H1 (cell line): ENCODE results near the gene PRKCA. TPM values are rescaled to one million over a fixed set of nuclear protein-coding genes. Genes with fewer than 3 reads are reported as not detected.

Experiments
- CTCF ChIA-PET: fragments of 300-600 bp; sonication (Branson Sonifier 250); formaldehyde crosslinking; loops from one replicate; lab custom pipeline; 2021; ENCODE audit not compliant: partially characterized antibody; lab: Charles Lee
- POLR2A ChIA-PET: fragments of 300-600 bp; sonication (Branson Sonifier 250); formaldehyde crosslinking; loops from one replicate; lab custom pipeline; 2021; ENCODE audit warnings: inconsistent platforms; ENCODE audit not compliant: partially characterized antibody; lab: Charles Lee
- DNase-seq, 2 experiments: peaks; one replicate each; pipeline versions ENCODE4 v3.0.0 to v3.0.0-alpha.2; 2010 to 2022; ENCODE audit warnings: low spot score in 2 of 2, low read depth in 1 of 2, mixed read lengths in 1 of 2
- FAIRE-seq: peaks from 2 replicates; lab custom pipeline; 2011; peaks lifted over from hg19 to GRCh38; lab: Jason Lieb, UNC
- H2AFZ ChIP-seq: 2 replicates; pipeline ENCODE4 v1.8.1; 2012; ENCODE audit warnings: low read length, inconsistent platforms
- H2AK5ac ChIP-seq: 2 replicates; pipeline ENCODE4 v1.6.1; 2013; ENCODE audit warnings: low read depth, low read length
- H2BK120ac ChIP-seq: replicated peaks from 2 replicates; pipeline ENCODE3; 2013; ENCODE audit warnings: low read depth, low read length, inconsistent platforms
- H2BK12ac ChIP-seq: 2 replicates; pipeline ENCODE4 v1.6.1; 2013; ENCODE audit warnings: low read depth, low read length
- H2BK15ac ChIP-seq: 2 replicates; pipeline ENCODE4 v1.6.1; 2013; ENCODE audit warnings: low read length
- H2BK20ac ChIP-seq: 2 replicates; pipeline ENCODE4 v1.6.1; 2013; ENCODE audit warnings: low read length
- H2BK5ac ChIP-seq: 2 replicates; pipeline ENCODE4 v1.6.1; 2013; ENCODE audit warnings: low read depth, low read length
- H3K14ac ChIP-seq: 2 replicates; pipeline ENCODE4 v1.6.1; 2013; ENCODE audit warnings: inconsistent platforms; ENCODE audit not compliant: insufficient read length
- H3K18ac ChIP-seq: 2 replicates; pipeline ENCODE4 v1.6.1; 2013; ENCODE audit warnings: low read length; ENCODE audit errors: extremely low read depth
- H3K23ac ChIP-seq: 2 replicates; pipeline ENCODE4 v1.6.1; 2013; ENCODE audit warnings: inconsistent platforms; ENCODE audit not compliant: insufficient read length
- H3K23me2 ChIP-seq: 2 replicates; pipeline ENCODE4 v1.6.1; 2013; ENCODE audit warnings: low read depth, low read length
- H3K27ac ChIP-seq: 2 replicates; pipeline ENCODE4 v1.6.1; 2011; ENCODE audit warnings: low read depth, low read length, inconsistent platforms
- H3K27me3 ChIP-seq, 4 experiments: replicated peaks in 1 of 4; 1 replicate in 1 of 4; 2 replicates in 3 of 4; pipeline versions ENCODE4 v1.6.1 to v1.8.1; 2011 to 2013; ENCODE audit warnings: low read length in 3 of 4, mild to moderate bottlenecking in 3 of 4, inconsistent platforms in 2 of 4, mixed read lengths in 2 of 4, moderate library complexity in 1 of 4; ENCODE audit not compliant: control insufficient read depth in 3 of 4, insufficient read depth in 3 of 4; ENCODE audit errors: extremely low read depth in 1 of 4
- H3K36me3 ChIP-seq, 4 experiments: 2 replicates each; pipeline versions ENCODE4 v1.6.1 to v1.8.1; 2011 to 2013; ENCODE audit warnings: mild to moderate bottlenecking in 4 of 4, low read length in 3 of 4, moderate library complexity in 2 of 4, control low read depth in 1 of 4, inconsistent platforms in 1 of 4; ENCODE audit not compliant: insufficient read depth in 4 of 4, control insufficient read depth in 2 of 4
- H3K4ac ChIP-seq: replicated peaks from 2 replicates; pipeline ENCODE3; 2013; ENCODE audit warnings: low read length, low read depth, mixed read lengths, inconsistent platforms; ENCODE audit not compliant: insufficient read length
- H3K4me1 ChIP-seq, 4 experiments: replicated peaks in 1 of 4; 1 replicate in 1 of 4; 2 replicates in 3 of 4; pipeline versions ENCODE4 v1.6.1 to v1.8.1; 2011 to 2013; ENCODE audit warnings: low read length in 3 of 4, inconsistent platforms in 2 of 4, mixed read lengths in 1 of 4; ENCODE audit not compliant: insufficient read depth in 4 of 4, control insufficient read depth in 3 of 4
- H3K4me2 ChIP-seq, 2 experiments: 2 replicates each; pipeline versions ENCODE4 v1.6.1 to v1.8.1; 2011 to 2013; ENCODE audit warnings: low read depth in 2 of 2, low read length in 2 of 2, control low read depth in 1 of 2, inconsistent platforms in 1 of 2, mild to moderate bottlenecking in 1 of 2; ENCODE audit not compliant: insufficient read depth in 1 of 2
- H3K4me3 ChIP-seq, 4 experiments: fragments of 200-600, 300-600 bp in 1 of 4; sonication (generic), shearing (Covaris generic), sonication (Bioruptor Twin) in 1 of 4; 2 replicates each; pipeline versions ENCODE4 v1.5.1 to v1.8.1; 2011 to 2016; ENCODE audit warnings: low read length in 4 of 4, low read depth in 3 of 4, control low read depth in 2 of 4, inconsistent platforms in 2 of 4, mild to moderate bottlenecking in 2 of 4, mixed read lengths in 1 of 4, moderate library complexity in 1 of 4; ENCODE audit not compliant: insufficient read depth in 2 of 4; ENCODE audit errors: extremely low read depth in 1 of 4
- H3K56ac ChIP-seq: replicated peaks from 2 replicates; pipeline ENCODE3; 2013; ENCODE audit warnings: low read depth, mild to moderate bottlenecking, mixed read lengths, low read length, inconsistent platforms; ENCODE audit not compliant: insufficient read length
- H3K79me1 ChIP-seq: 2 replicates; pipeline ENCODE4 v1.6.1; 2013; ENCODE audit warnings: low read depth, low read length, control low read depth
- H3K79me2 ChIP-seq, 2 experiments: 2 replicates each; pipeline versions ENCODE4 v1.6.1 to v1.8.1; 2012 to 2013; ENCODE audit warnings: low read length in 2 of 2, mild to moderate bottlenecking in 2 of 2, inconsistent platforms in 1 of 2; ENCODE audit not compliant: insufficient read depth in 2 of 2, control insufficient read depth in 1 of 2
- H3K9ac ChIP-seq, 4 experiments: replicated peaks in 1 of 4; 1 replicate in 1 of 4; 2 replicates in 3 of 4; pipeline versions ENCODE4 v1.6.1 to v1.8.1; 2011 to 2013; ENCODE audit warnings: low read depth in 3 of 4, low read length in 3 of 4, control low read depth in 2 of 4, mild to moderate bottlenecking in 2 of 4, moderate library complexity in 2 of 4, inconsistent platforms in 1 of 4; ENCODE audit errors: extremely low read depth in 1 of 4
- H3K9me3 ChIP-seq, 2 experiments: 2 replicates each; pipeline versions ENCODE4 v1.6.1 to v1.8.1; 2012 to 2013; ENCODE audit warnings: mild to moderate bottlenecking in 2 of 2, moderate library complexity in 2 of 2, control low read depth in 1 of 2, inconsistent platforms in 1 of 2, low read depth in 1 of 2, low read length in 1 of 2, mixed read lengths in 1 of 2; ENCODE audit not compliant: insufficient read depth in 2 of 2
- H4K20me1 ChIP-seq, 2 experiments: replicated peaks in 1 of 2; 2 replicates each; pipeline versions ENCODE3 to v1.8.1; 2011 to 2013; ENCODE audit warnings: inconsistent platforms in 2 of 2, low read length in 2 of 2, mild to moderate bottlenecking in 1 of 2; ENCODE audit not compliant: insufficient read depth in 2 of 2, control insufficient read depth in 1 of 2
- H4K5ac ChIP-seq: 2 replicates; pipeline ENCODE4 v1.6.1; 2013; ENCODE audit warnings: low read length, low read depth, mixed read lengths, inconsistent platforms; ENCODE audit not compliant: insufficient read length
- H4K8ac ChIP-seq: 2 replicates; pipeline ENCODE4 v1.8.0; 2013; ENCODE audit warnings: mild to moderate bottlenecking, moderate library complexity, low read length, inconsistent platforms; ENCODE audit not compliant: insufficient read depth; ENCODE audit errors: extremely low read depth
- H4K91ac ChIP-seq: replicated peaks from 2 replicates; pipeline ENCODE3; 2013; ENCODE audit warnings: low read length, mixed read lengths, inconsistent platforms; ENCODE audit not compliant: insufficient read length
- CBX8 ChIP-seq: fragments of 300-800, 300-1000 bp; sonication (generic); IDR thresholded peaks from 2 replicates; pipeline ENCODE4 v1.7.1; 2016; ENCODE audit warnings: low read depth, low read length, borderline replicate concordance
- CEBPB ChIP-seq: IDR thresholded peaks from 2 replicates; pipeline ENCODE4 v1.6.1; 2012; ENCODE audit warnings: low read depth, low read length
- CHD2 ChIP-seq: IDR thresholded peaks from 2 replicates; pipeline ENCODE4 v1.6.1; 2012; ENCODE audit warnings: low read length, improper control_type of control experiment
- KDM1A ChIP-seq: fragments of 200-600, 300-600 bp; sonication (generic); IDR thresholded peaks from 2 replicates; pipeline ENCODE4 v1.7.1; 2016; ENCODE audit warnings: mild to moderate bottlenecking, low read length, borderline replicate concordance
- RFX5 ChIP-seq: IDR thresholded peaks from 2 replicates; pipeline ENCODE4 v1.6.1; 2011; ENCODE audit warnings: low read depth, low read length, improper control_type of control experiment, borderline replicate concordance
- SIN3A ChIP-seq, 2 experiments: IDR thresholded peaks in 1 of 2; conservative IDR thresholded peaks in 1 of 2; 2 replicates each; pipeline ENCODE4 v1.6.1; 2011 to 2012; ENCODE audit warnings: low read length in 2 of 2, improper control_type of control experiment in 1 of 2, low read depth in 1 of 2, mild to moderate bottlenecking in 1 of 2
- SP4 ChIP-seq: IDR thresholded peaks from 2 replicates; pipeline ENCODE4 v1.6.1; 2012; ENCODE audit warnings: low read length, inconsistent platforms
- SRF ChIP-seq: IDR thresholded peaks from 2 replicates; pipeline ENCODE4 v1.6.1; 2011; ENCODE audit warnings: mild to moderate bottlenecking, low read depth, low read length, moderate library complexity
- TCF12 ChIP-seq: IDR thresholded peaks from 2 replicates; pipeline ENCODE4 v1.6.1; 2011; ENCODE audit warnings: low read depth, mild to moderate bottlenecking, low read length
- TEAD4 ChIP-seq: IDR thresholded peaks from 2 replicates; pipeline ENCODE4 v1.6.1; 2012; ENCODE audit warnings: low read depth, low read length, inconsistent platforms, mixed read lengths
- WGBS, 2 experiments: shearing (Covaris generic) in 1 of 2; methylation state at CpG; one replicate each; pipeline versions ENCODE4 v1.1.6 to v1.1.7; 2013 to 2015; ENCODE audit warnings: low lambda C conversion rate in 2 of 2, mixed read lengths in 2 of 2, inconsistent platforms in 1 of 2, low coverage in 1 of 2, missing lambda C conversion rate in 1 of 2; ENCODE audit not compliant: insufficient replicate concordance in 2 of 2, insufficient coverage in 1 of 2, insufficient read length in 1 of 2; ENCODE audit errors: extremely low coverage in 1 of 2, missing lambda C conversion rate in 1 of 2; 5-methylcytosine and 5-hydroxymethylcytosine counted together
- polyA plus RNA-seq, 7 experiments: library from polyadenylated mRNA; depleted of rRNA in 3 of 7; stranded (reverse) in 5 of 7; unstranded in 2 of 7; fragments of >200 nt in 5 of 7; fragments of 200-250 nt in 2 of 7; gene quantifications; 1 replicate in 5 of 7; 2 replicates in 1 of 7; 4 replicates in 1 of 7; pipeline versions ENCODE4 v1.2.1 to v1.2.3, GENCODE V29; 2011 to 2013; ENCODE audit warnings: missing spikeins in 2 of 7, mixed read lengths in 2 of 7
- total RNA-seq: library from RNA; stranded (reverse); fragmentation: NEBNext Ultra II Directional; extraction: Animal tissue kit (Norgen Biotek cat#: 25700); gene quantifications from 2 replicates; pipeline ENCODE4 v1.2.1, GENCODE V29; 2021
- TF ChIP-seq, protein P1 (sequence below): IDR thresholded peaks from 2 replicates; pipeline ENCODE4 v1.6.1; 2011; ENCODE audit warnings: low read length, improper control_type of control experiment
- TF ChIP-seq, protein P2 (sequence below): IDR thresholded peaks from 2 replicates; pipeline ENCODE4 v1.6.1; 2012; ENCODE audit warnings: inconsistent platforms

Gene PRKCA
- total and polyA plus RNA-seq, 2 of the 8 experiments (the other 6 are each of a cell fraction or from before 2014, with no cell fraction given): 5.8 to 17.8 TPM

DNA sequence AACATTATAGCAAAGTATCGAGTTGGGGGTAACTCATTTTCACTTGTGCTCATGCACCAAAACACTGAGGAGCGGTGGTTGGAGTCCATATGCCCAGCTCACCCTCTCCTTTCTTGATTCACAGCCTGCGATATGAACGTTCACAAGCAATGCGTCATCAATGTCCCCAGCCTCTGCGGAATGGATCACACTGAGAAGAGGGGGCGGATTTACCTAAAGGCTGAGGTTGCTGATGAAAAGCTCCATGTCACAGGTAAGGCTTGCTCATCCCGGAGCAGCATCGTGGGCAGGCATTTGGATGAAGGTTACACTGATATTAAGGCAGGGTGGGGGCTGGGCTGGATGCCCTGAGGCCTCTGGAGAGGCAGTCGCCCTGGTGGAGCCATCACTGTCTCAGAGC, 342.8 kb downstream of the PRKCA start:
- Histone ChIP-seq H3K56ac (no peak overlapping the region), H3K18ac (no peak overlapping the region), H3K27ac (no peak overlapping the region), H3K79me2 (no peaks in the 10 kb centered on the region), H3K27me3 (no peaks in the 10 kb centered on the region), H4K91ac (no peak overlapping the region), H2AFZ (no peak overlapping the region), H3K14ac (no peak overlapping the region), H3K4me3 (no peak overlapping the region), H2BK5ac (no peak overlapping the region), H3K4me2 (no peak overlapping the region), H4K20me1 (no peaks in the 10 kb centered on the region), H4K5ac (no peak overlapping the region), H2BK15ac (no peak overlapping the region), H4K8ac (no peak overlapping the region), H3K9ac (no peak overlapping the region), H2AK5ac (no peak overlapping the region)
- POLR2A ChIA-PET: interaction anchor here (0.9 kb wide), 2 partner anchors 9 kb away, joined by 3 read pairs; no protein-coding TSS in a partner anchor
- WGBS, 2 experiments: 93% methylated on average over 10 of the region's 10 CpGs; no CpG with 5 or more reads in 1 of the 2 experiments
- CTCF ChIA-PET: interaction anchor here (0.6 to 1.3 kb wide), 4 partner anchors 10 to 692 kb away, joined by 3 to 4 read pairs (median 3); no protein-coding TSS in a partner anchor
- TF ChIP-seq SRF (no peak), RFX5 (no peak), KDM1A (no peak), CBX8 (no peak), CHD2 (no peak), CEBPB (no peak), TEAD4 (no peak), SIN3A (conservative IDR thresholded peaks at IDR 0.05 in 1 of 2, IDR thresholded peaks at IDR 0.05 in 1 of 2; ENCODE audit: low read depth in 1 of 2, low read length in 2 of 2) (no peak), SP4 (no peak), TCF12 (no peak)
- TF ChIP-seq, protein P1, sequence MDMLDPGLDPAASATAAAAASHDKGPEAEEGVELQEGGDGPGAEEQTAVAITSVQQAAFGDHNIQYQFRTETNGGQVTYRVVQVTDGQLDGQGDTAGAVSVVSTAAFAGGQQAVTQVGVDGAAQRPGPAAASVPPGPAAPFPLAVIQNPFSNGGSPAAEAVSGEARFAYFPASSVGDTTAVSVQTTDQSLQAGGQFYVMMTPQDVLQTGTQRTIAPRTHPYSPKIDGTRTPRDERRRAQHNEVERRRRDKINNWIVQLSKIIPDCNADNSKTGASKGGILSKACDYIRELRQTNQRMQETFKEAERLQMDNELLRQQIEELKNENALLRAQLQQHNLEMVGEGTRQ: no peak
- TF ChIP-seq, protein P2, sequence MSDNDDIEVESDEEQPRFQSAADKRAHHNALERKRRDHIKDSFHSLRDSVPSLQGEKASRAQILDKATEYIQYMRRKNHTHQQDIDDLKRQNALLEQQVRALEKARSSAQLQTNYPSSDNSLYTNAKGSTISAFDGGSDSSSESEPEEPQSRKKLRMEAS: no peak
- TF ChIP-seq, all 59 proteins: peak for 0
- FAIRE-seq (no peak), DNase-seq (no peak)
- H2BK120ac ChIP-seq: no peak overlapping the region
- H2BK12ac ChIP-seq: no peak overlapping the region
- H3K4me1 ChIP-seq: peaks cover 0 to 4% (median 0%) of the 10 kb centered on the region in 4 experiments; a peak in 3 of 7 replicates
- H3K23ac ChIP-seq: no peak overlapping the region
- no peaks in the 10 kb centered on the region for H3K23me2 ChIP-seq
- no peaks in the 10 kb centered on the region for H3K79me1 ChIP-seq
- peaks cover 0 to 3% (median 0%) of the 10 kb centered on the region in 4 experiments; a peak in 1 of 8 replicates for H3K36me3 ChIP-seq
- H2BK20ac ChIP-seq: no peak overlapping the region
- H3K9me3 ChIP-seq: no peaks in the 10 kb centered on the region
- H3K4ac ChIP-seq: no peak overlapping the region
